ENCODE results near the gene ASAP3.

The ASAP3 gene

DNA sequence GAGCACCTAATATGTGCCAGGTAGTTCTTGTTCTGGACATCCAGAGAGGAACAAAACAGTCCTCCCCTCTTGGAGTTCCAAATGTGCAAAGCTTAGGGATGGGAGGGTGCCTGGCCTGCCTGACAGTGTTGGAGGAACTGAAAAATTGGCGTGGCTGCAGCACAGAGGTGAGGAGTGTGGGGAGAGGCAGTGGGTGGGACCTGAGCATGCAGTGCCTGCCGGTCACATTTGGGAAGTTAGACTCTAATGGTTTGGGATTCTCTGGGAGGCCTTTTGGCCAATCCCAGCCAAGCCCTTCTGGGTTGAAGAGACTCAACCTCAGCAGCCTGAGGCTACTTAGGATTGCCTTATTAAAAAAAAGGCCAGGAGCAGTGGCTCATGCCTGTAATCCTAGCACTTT is 57.2 kb downstream of the ASAP3 start:
- no peak overlapping the region for H3K4me2 ChIP-seq (ENCODE audit: insufficient read depth, low read length, poor library complexity, severe bottlenecking)
- no peak overlapping the region for H2BK120ac ChIP-seq (ENCODE audit: low read depth, low read length)
- H3K9ac ChIP-seq (ENCODE audit: low read depth, low read length, poor library complexity) = no peak overlapping the region
- H2AK5ac ChIP-seq (ENCODE audit: low read depth, low read length) = no peak overlapping the region
- H3K18ac ChIP-seq (ENCODE audit: low read length) = no peak overlapping the region
- H4K91ac ChIP-seq (ENCODE audit: low read depth, low read length, poor library complexity) = no peak overlapping the region
- peaks cover 0 to 43% (median 6%) of the 10 kb centered on the region in 3 experiments for H3K27me3 ChIP-seq (ENCODE audit: control insufficient read depth in 3 of 3, insufficient read depth in 3 of 3, low read depth in 1 of 3, low read length in 3 of 3)
- no peak overlapping the region for H2BK12ac ChIP-seq (ENCODE audit: low read length)
- no peak overlapping the region for H3K4ac ChIP-seq (ENCODE audit: low read length)
- H3K36me3 ChIP-seq (replicated peaks in 1 of 2; ENCODE audit: control insufficient read depth in 2 of 2, insufficient read depth in 2 of 2, low read length in 2 of 2) = peaks cover 3 to 70% of the 10 kb centered on the region in 2 donors
- DNase-seq (ENCODE audit: low spot score) = no peak
- H2BK5ac ChIP-seq (ENCODE audit: low read length) = no peak overlapping the region
- no peak overlapping the region for H3K27ac ChIP-seq (replicated peaks; ENCODE audit: low read length)
- WGBS, 2 donors (ENCODE audit: extremely low coverage in 2 of 2, insufficient read length in 2 of 2, insufficient replicate concordance in 1 of 2) = no CpG with 5 or more reads among the region's 2 CpGs
- H3K14ac ChIP-seq (ENCODE audit: low read length) = no peak overlapping the region
- H2AFZ ChIP-seq (ENCODE audit: low read length) = no peak overlapping the region
- H2BK15ac ChIP-seq (ENCODE audit: low read length) = no peak overlapping the region
- no peak overlapping the region for H3K23ac ChIP-seq (ENCODE audit: low read depth, low read length, poor library complexity)
- no peaks in the 10 kb centered on the region for H3K79me1 ChIP-seq (ENCODE audit: low read depth, low read length)
- H3K4me1 ChIP-seq (ENCODE audit: control insufficient read depth in 2 of 2, insufficient read depth in 1 of 2, low read depth in 1 of 2, low read length in 2 of 2) = peaks cover 0 to 9% of the 10 kb centered on the region in 2 donors
- no peaks in the 10 kb centered on the region for H3K9me3 ChIP-seq (replicated peaks in 1 of 2; ENCODE audit: control insufficient read depth in 2 of 2, insufficient read depth in 1 of 2, low read depth in 1 of 2, low read length in 2 of 2)
- H3K4me3 ChIP-seq (ENCODE audit: low read length in 2 of 2) = no peak overlapping the region
- no peak overlapping the region for H4K8ac ChIP-seq (ENCODE audit: low read depth, low read length)

DNA sequence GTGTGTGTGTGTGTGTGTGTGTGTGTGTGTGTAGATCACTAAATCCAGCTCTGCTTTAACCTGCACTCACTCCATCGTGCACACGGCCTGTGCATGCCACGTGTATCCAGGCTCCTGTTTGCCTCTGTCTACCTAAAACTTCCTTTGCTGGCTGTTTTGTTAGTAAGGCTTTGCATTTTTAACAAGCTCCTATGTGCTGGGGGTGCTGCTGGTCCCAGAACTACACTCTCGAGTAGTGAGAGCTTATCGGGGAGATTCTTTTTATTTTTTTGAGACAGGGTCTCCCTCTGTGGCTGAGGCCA is 58.8 kb downstream of the ASAP3 start:
- no peaks in the 10 kb centered on the region for H3K79me1 ChIP-seq (ENCODE audit: low read depth, low read length)
- H2BK5ac ChIP-seq (ENCODE audit: low read length) = no peak overlapping the region
- H3K27ac ChIP-seq (replicated peaks; ENCODE audit: low read length) = no peak overlapping the region
- no peak overlapping the region for H3K4ac ChIP-seq (ENCODE audit: low read length)
- H4K91ac ChIP-seq (ENCODE audit: low read depth, low read length, poor library complexity) = no peak overlapping the region
- no peak overlapping the region for H2AFZ ChIP-seq (ENCODE audit: low read length)
- DNase-seq (ENCODE audit: low spot score) = no peak
- peak overlapping the region; percentile 82 for H3K9ac ChIP-seq (ENCODE audit: low read depth, low read length, poor library complexity)
- H3K4me2 ChIP-seq (ENCODE audit: insufficient read depth, low read length, poor library complexity, severe bottlenecking) = peak overlapping the region; percentile 76
- peak overlapping the region in 1 of 2 donors; percentile 27 for H3K4me3 ChIP-seq (ENCODE audit: low read length in 2 of 2)
- H3K4me1 ChIP-seq (ENCODE audit: control insufficient read depth in 2 of 2, insufficient read depth in 1 of 2, low read depth in 1 of 2, low read length in 2 of 2) = peaks cover 0 to 9% of the 10 kb centered on the region in 2 donors
- H3K14ac ChIP-seq (ENCODE audit: low read length) = no peak overlapping the region
- no peak overlapping the region for H2BK120ac ChIP-seq (ENCODE audit: low read depth, low read length)
- H3K9me3 ChIP-seq (replicated peaks in 1 of 2; ENCODE audit: control insufficient read depth in 2 of 2, insufficient read depth in 1 of 2, low read depth in 1 of 2, low read length in 2 of 2) = no peaks in the 10 kb centered on the region
- no peak overlapping the region for H3K23ac ChIP-seq (ENCODE audit: low read depth, low read length, poor library complexity)
- H2AK5ac ChIP-seq (ENCODE audit: low read depth, low read length) = no peak overlapping the region
- H3K27me3 ChIP-seq (ENCODE audit: control insufficient read depth in 3 of 3, insufficient read depth in 3 of 3, low read depth in 1 of 3, low read length in 3 of 3) = peaks cover 0 to 48% (median 6%) of the 10 kb centered on the region in 3 experiments
- peak overlapping the region; percentile 80 for H3K18ac ChIP-seq (ENCODE audit: low read length)
- H2BK12ac ChIP-seq (ENCODE audit: low read length) = no peak overlapping the region
- peak overlapping the region; percentile 79 for H2BK15ac ChIP-seq (ENCODE audit: low read length)
- H4K8ac ChIP-seq (ENCODE audit: low read depth, low read length) = no peak overlapping the region
- WGBS, 2 donors (ENCODE audit: extremely low coverage in 2 of 2, insufficient read length in 2 of 2, insufficient replicate concordance in 1 of 2) = no CpG with 5 or more reads among the region's 5 CpGs
- peaks cover 0 to 53% of the 10 kb centered on the region in 2 donors for H3K36me3 ChIP-seq (replicated peaks in 1 of 2; ENCODE audit: control insufficient read depth in 2 of 2, insufficient read depth in 2 of 2, low read length in 2 of 2)

DNA sequence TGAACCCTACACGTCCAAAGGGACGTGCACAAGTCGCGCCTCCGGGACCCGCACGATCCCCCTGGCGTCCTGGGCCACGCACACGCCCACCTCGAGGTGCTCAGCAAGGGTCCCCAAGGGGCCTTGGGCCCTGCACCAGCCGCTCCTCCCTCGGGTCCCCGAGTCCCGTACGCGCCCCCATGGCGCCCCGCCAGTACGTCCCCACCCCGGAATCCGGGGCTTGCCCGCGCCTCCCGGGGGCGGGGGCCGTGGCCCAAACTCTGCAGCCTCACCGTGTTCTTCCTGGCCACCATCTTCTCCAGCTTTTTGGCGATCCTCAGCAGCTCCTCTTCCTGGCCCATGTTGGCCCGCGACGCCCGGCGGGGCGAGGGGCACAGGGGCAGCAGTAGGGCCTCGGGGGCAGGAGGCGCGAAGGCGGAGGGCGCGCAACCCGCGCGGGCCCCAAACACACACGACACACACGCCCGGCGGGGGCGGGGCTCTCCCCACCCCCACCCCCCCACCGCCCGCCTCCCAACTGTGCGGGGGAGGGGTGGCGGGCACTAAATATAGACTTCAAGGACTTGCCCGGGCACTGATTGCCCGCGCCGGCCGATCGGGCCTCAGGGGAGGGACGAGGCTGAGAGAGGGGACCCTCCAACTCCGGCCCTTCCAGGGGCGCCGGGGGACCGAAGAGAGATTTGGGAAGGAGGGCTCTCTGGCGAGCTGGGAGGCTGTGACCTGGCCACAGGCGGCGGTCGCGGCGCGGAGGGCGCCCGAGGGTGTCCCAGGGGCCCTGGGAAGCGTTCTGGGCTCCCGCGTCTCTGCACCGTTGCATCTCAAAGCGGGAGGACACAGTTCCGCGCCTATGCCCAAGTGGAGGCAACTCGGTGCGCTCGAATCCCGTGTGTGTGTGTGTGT is 59.4 kb downstream of the ASAP3 start, which contains the start of gene TCEA3:
TCEA3 (minus strand) TSS at position 456 of the 900 bp plus-strand sequence; CDS start at position 341, 115 bp downstream.
- no peak within 1 kb of the TSS for H2BK12ac ChIP-seq (ENCODE audit: low read length)
- H4K91ac ChIP-seq (ENCODE audit: low read depth, low read length, poor library complexity) = no peak within 1 kb of the TSS
- peaks cover 0 to 9% of the 10 kb centered on the region in 2 donors for H3K4me1 ChIP-seq (ENCODE audit: control insufficient read depth in 2 of 2, insufficient read depth in 1 of 2, low read depth in 1 of 2, low read length in 2 of 2)
- no peak within 1 kb of the TSS for H3K4ac ChIP-seq (ENCODE audit: low read length)
- peak within 1 kb of the TSS; percentile 88 for H3K18ac ChIP-seq (ENCODE audit: low read length)
- H4K8ac ChIP-seq (ENCODE audit: low read depth, low read length) = no peak within 1 kb of the TSS
- peak within 1 kb of the TSS; percentile 37 for H3K23ac ChIP-seq (ENCODE audit: low read depth, low read length, poor library complexity)
- H2AFZ ChIP-seq (ENCODE audit: low read length) = no peak within 1 kb of the TSS
- H2BK5ac ChIP-seq (ENCODE audit: low read length) = peak within 1 kb of the TSS; percentile 15
- H3K4me2 ChIP-seq (ENCODE audit: insufficient read depth, low read length, poor library complexity, severe bottlenecking) = peak within 1 kb of the TSS; percentile 76
- no peak within 1 kb of the TSS for H3K14ac ChIP-seq (ENCODE audit: low read length)
- no peak within 1 kb of the TSS for H3K27ac ChIP-seq (replicated peaks; ENCODE audit: low read length)
- peak within 1 kb of the TSS; percentile 79 for H2BK15ac ChIP-seq (ENCODE audit: low read length)
- no peaks in the 10 kb centered on the region for H3K79me1 ChIP-seq (ENCODE audit: low read depth, low read length)
- WGBS, 2 donors (ENCODE audit: extremely low coverage in 2 of 2, insufficient read length in 2 of 2, insufficient replicate concordance in 1 of 2) = no CpG with 5 or more reads among the region's 84 CpGs
- H3K4me3 ChIP-seq (ENCODE audit: low read length in 2 of 2) = peak within 1 kb of the TSS in 1 of 2 donors; percentile 69
- peaks cover 0 to 47% of the 10 kb centered on the region in 2 donors for H3K36me3 ChIP-seq (replicated peaks in 1 of 2; ENCODE audit: control insufficient read depth in 2 of 2, insufficient read depth in 2 of 2, low read length in 2 of 2)
- DNase-seq (ENCODE audit: low spot score) = peak; percentile 17
- H3K9ac ChIP-seq (ENCODE audit: low read depth, low read length, poor library complexity) = peak within 1 kb of the TSS; percentile 82
- peaks cover 0 to 48% (median 6%) of the 10 kb centered on the region in 3 experiments for H3K27me3 ChIP-seq (ENCODE audit: control insufficient read depth in 3 of 3, insufficient read depth in 3 of 3, low read depth in 1 of 3, low read length in 3 of 3)
- H3K9me3 ChIP-seq (replicated peaks in 1 of 2; ENCODE audit: control insufficient read depth in 2 of 2, insufficient read depth in 1 of 2, low read depth in 1 of 2, low read length in 2 of 2) = no peaks in the 10 kb centered on the region
- H2AK5ac ChIP-seq (ENCODE audit: low read depth, low read length) = peak within 1 kb of the TSS; percentile 66
- H2BK120ac ChIP-seq (ENCODE audit: low read depth, low read length) = peak within 1 kb of the TSS; percentile 11
